Natural killer cell (primary cell): ENCODE results near the gene TPO. TPM values are rescaled to one million over a fixed set of nuclear protein-coding genes. Genes with fewer than 3 reads are reported as not detected.
"Not testable (repeated sequence)": the region's sequence is repeated elsewhere in the genome, so short reads cannot be mapped to it uniquely, and the experiment has no call there.

Experiments used
- ATAC-seq, 3 donors: fragments of 150-1000 bp in 2 of 3; fragments of 200-7000 bp in 1 of 3; cut with Tn5 transposase; 1 replicate in 1 of 3; 2 replicates in 2 of 3; pipeline ENCODE4 v1.10.0; 2021; ENCODE audit warnings: mild to moderate bottlenecking in 2 of 3, moderate library complexity in 2 of 3
- DNase-seq, 2 donors: peaks; one replicate each; pipeline versions ENCODE4 v3.0.0 to v3.0.0-alpha.2; 2013 to 2021; ENCODE audit warnings: mixed read lengths in 1 of 2
- H3K27ac ChIP-seq: one replicate; pipeline ENCODE4 v1.5.1; 2013; ENCODE audit warnings: mild to moderate bottlenecking, low read length
- H3K27me3 ChIP-seq: one replicate; pipeline ENCODE4 v1.6.1; 2013; ENCODE audit warnings: low read length; ENCODE audit not compliant: control insufficient read depth, insufficient read depth
- H3K36me3 ChIP-seq: one replicate; pipeline ENCODE4 v1.6.1; 2013; ENCODE audit warnings: low read length; ENCODE audit not compliant: control insufficient read depth, insufficient read depth
- H3K4me1 ChIP-seq: one replicate; pipeline ENCODE4 v1.6.1; 2013; ENCODE audit warnings: low read length; ENCODE audit not compliant: control insufficient read depth, insufficient read depth
- H3K4me3 ChIP-seq: one replicate; pipeline ENCODE4 v1.5.1; 2013; ENCODE audit warnings: low read length
- H3K9me3 ChIP-seq: one replicate; pipeline ENCODE4 v1.6.1; 2013; ENCODE audit warnings: low read length; ENCODE audit not compliant: control insufficient read depth, insufficient read depth
- H3K27ac Mint-ChIP-seq, 2 donors: one replicate each; pipeline ENCODE4 v1.8.0; 2022; ENCODE audit warnings: mild to moderate bottlenecking in 2 of 2, mixed read lengths in 2 of 2, moderate library complexity in 1 of 2
- H3K27me3 Mint-ChIP-seq, 2 donors: one replicate each; pipeline ENCODE4 v1.8.0; 2022; ENCODE audit warnings: low read depth in 2 of 2, mixed read lengths in 2 of 2
- H3K36me3 Mint-ChIP-seq: one replicate; pipeline ENCODE4 v1.8.0; 2022; ENCODE audit warnings: mixed read lengths
- H3K4me1 Mint-ChIP-seq, 2 donors: one replicate each; pipeline ENCODE4 v1.8.0; 2022; ENCODE audit warnings: mixed read lengths in 2 of 2
- H3K4me3 Mint-ChIP-seq: one replicate; pipeline ENCODE4 v1.8.0; 2022; ENCODE audit warnings: mild to moderate bottlenecking, moderate library complexity, mixed read lengths
- H3K9me3 Mint-ChIP-seq, 2 donors: one replicate each; pipeline ENCODE4 v1.8.0; 2022; ENCODE audit warnings: mixed read lengths in 2 of 2
- CTCF ChIP-seq: fragments of 200-600 bp; IDR thresholded peaks from one replicate; pipeline ENCODE4 v1.8.0; 2022; ENCODE audit warnings: antibody characterized with exemption
- WGBS: methylation state at CpG from one replicate; pipeline ENCODE4 v1.1.7; 2013; ENCODE audit warnings: missing lambda C conversion rate; ENCODE audit not compliant: insufficient coverage; 5-methylcytosine and 5-hydroxymethylcytosine counted together
- intact Hi-C: fragments of 100-400 bp; cut with micrococcal nuclease; formaldehyde crosslinking; loops from one replicate; pipeline ENCODE4 v1.14.2; 2022
- total RNA-seq, 4 donors: library from RNA; stranded (reverse); fragments of 120-200 nt in 1 of 4; gene quantifications; one replicate each; pipeline versions ENCODE4 v1.2.3 to v1.2.4, GENCODE V29; 2013 to 2022

The TPO gene
- total RNA-seq, 3 donors from 2014 or later (not counting 1 experiment from before 2014, with no cell fraction given): not detected

GRCh38 chr2:1488851-1489250 lies 75.6 kb downstream of the TPO start:
- Histone ChIP-seq H3K4me1 (no peaks in the 10 kb centered on the region), H3K36me3 (no peaks in the 10 kb centered on the region), H3K4me3 (no peak overlapping the region), H3K27me3 (no peaks in the 10 kb centered on the region), H3K9me3 (no peaks in the 10 kb centered on the region), H3K27ac (no peak overlapping the region)
- Mint-ChIP-seq H3K9me3 (no peaks in the 10 kb centered on the region), H3K27ac (no peak overlapping the region), H3K4me1 (no peaks in the 10 kb centered on the region), H3K4me3 (no peak overlapping the region), H3K27me3 (no peaks in the 10 kb centered on the region), H3K36me3 (no peaks in the 10 kb centered on the region)
- intact Hi-C loops: no loop called here
- DNase-seq (no peak), ATAC-seq (no peak)
- TF ChIP-seq CTCF: no peak
- WGBS: 87% methylated on average over 6 of the region's 6 CpGs

DNA sequence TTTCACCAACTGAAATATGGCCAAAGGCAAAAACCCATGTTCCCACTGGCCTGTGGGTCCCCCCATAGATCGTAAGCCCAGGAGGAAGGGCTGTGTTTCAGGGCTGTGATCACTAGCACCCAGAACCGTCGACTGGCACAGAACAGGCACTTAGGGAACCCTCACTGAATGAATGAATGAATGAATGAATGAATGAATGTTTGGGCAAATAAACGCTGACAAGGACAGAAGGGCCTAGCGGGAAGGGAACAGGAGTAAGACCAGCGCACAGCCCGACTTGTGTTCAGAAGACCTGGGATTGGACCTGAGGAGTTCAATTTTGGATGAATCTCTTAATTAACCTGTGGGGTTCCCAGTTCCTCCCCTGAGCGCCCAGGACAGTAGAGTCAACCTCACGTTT lies 76.2 kb downstream of the TPO start:
- no peak overlapping the region for H3K27ac Mint-ChIP-seq
- no peaks in the 10 kb centered on the region for H3K36me3 Mint-ChIP-seq
- ATAC-seq (no peak), DNase-seq (no peak)
- no peaks in the 10 kb centered on the region for H3K4me1 Mint-ChIP-seq
- WGBS: 94% methylated on average over 9 of the region's 9 CpGs
- H3K4me1 ChIP-seq: no peaks in the 10 kb centered on the region
- no peaks in the 10 kb centered on the region for H3K9me3 Mint-ChIP-seq
- no peaks in the 10 kb centered on the region for H3K36me3 ChIP-seq
- no peak overlapping the region for H3K4me3 Mint-ChIP-seq
- intact Hi-C loops: no loop called here
- H3K27me3 ChIP-seq: no peaks in the 10 kb centered on the region
- no peak for TF ChIP-seq CTCF
- H3K4me3 ChIP-seq: no peak overlapping the region
- H3K9me3 ChIP-seq: no peaks in the 10 kb centered on the region
- no peak overlapping the region for H3K27ac ChIP-seq
- no peaks in the 10 kb centered on the region for H3K27me3 Mint-ChIP-seq

DNA sequence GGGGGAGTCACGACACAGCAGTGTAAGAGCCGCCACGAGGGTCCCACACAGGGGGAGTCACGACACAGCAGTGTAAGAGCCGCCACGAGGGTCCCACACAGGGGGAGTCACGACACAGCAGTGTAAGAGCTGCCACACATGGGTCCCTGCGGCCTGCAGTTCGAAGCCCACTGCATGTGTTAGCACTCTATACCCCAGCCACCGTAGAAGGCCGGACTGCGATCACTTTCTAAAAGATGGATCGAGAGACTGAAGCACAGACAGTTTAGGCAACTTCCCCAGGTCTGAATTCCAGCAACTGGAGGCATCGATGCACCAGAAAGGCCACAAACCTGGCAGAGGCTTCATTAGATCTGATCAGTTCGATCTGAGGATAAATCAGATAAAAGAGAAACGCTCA lies 77.1 kb downstream of the TPO start:
- H3K4me1 Mint-ChIP-seq, ATAC-seq, DNase-seq, H3K27me3 ChIP-seq, H3K9me3 ChIP-seq, H3K4me3 Mint-ChIP-seq, intact Hi-C loops, H3K36me3 Mint-ChIP-seq, H3K36me3 ChIP-seq, H3K27me3 Mint-ChIP-seq, H3K27ac Mint-ChIP-seq, H3K27ac ChIP-seq, H3K4me3 ChIP-seq, H3K4me1 ChIP-seq, H3K9me3 Mint-ChIP-seq: not testable (repeated sequence)
- WGBS: 93% methylated on average over 16 of the region's 16 CpGs

- Mint-ChIP-seq H3K4me1 (no peaks in the 10 kb centered on the region), H3K27ac (no peak overlapping the region), H3K4me3 (no peak overlapping the region), H3K9me3 (no peaks in the 10 kb centered on the region), H3K27me3 (no peaks in the 10 kb centered on the region), H3K36me3 (no peaks in the 10 kb centered on the region)
- H3K4me3 ChIP-seq: no peak overlapping the region
- H3K4me1 ChIP-seq: no peaks in the 10 kb centered on the region
- WGBS: 85% methylated on average over 8 of the region's 8 CpGs
- DNase-seq (no peak), ATAC-seq (no peak)
- TF ChIP-seq CTCF: no peak
- intact Hi-C loops: no loop called here
- H3K9me3 ChIP-seq: no peaks in the 10 kb centered on the region
- H3K27ac ChIP-seq: no peak overlapping the region
- H3K36me3 ChIP-seq: no peaks in the 10 kb centered on the region
- no peaks in the 10 kb centered on the region for H3K27me3 ChIP-seq
Observed at GRCh38 chr2:1491751-1492150, 78.5 kb downstream of the TPO start.

DNA sequence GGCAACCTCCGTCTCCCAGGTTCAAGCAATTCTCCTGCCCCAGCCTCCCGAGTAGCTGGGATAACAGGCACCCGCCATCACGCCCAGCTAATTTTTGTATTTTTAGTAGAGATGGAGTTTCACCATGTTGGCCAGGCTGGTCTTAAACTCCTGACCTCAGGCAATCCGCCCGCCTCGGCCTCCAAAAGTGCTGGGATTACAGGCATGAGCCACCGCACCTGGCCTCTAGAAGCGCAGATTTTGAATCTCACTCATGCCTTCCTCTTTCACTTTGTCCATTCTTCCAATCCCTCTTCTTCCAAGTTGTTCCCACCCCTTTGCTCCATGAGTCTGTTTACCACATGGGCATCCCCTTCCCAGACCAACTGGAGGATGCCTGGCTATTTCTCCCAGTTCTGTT lies 79.0 kb downstream of the TPO start:
- H3K4me1 ChIP-seq, H3K9me3 ChIP-seq, H3K27me3 ChIP-seq, H3K27ac ChIP-seq, H3K27me3 Mint-ChIP-seq, H3K36me3 ChIP-seq, H3K27ac Mint-ChIP-seq, H3K4me3 ChIP-seq, DNase-seq, ATAC-seq, intact Hi-C loops, H3K36me3 Mint-ChIP-seq, H3K4me1 Mint-ChIP-seq, H3K9me3 Mint-ChIP-seq, H3K4me3 Mint-ChIP-seq: not testable (repeated sequence)
- 95% methylated on average over 9 of the region's 9 CpGs for WGBS
